GM23248 (cell line): ENCODE results near the gene PAPPA2. TPM values are rescaled to one million over a fixed set of nuclear protein-coding genes. Genes with fewer than 3 reads are reported as not detected.

Experiments used
- DNase-seq: peaks from one replicate; pipeline ENCODE4 v3.0.0-alpha.2; 2015
- H2AFZ ChIP-seq: fragments of 200-600 bp; sonication (generic); 2 replicates; pipeline ENCODE4 v1.6.1; 2016; ENCODE audit warnings: antibody characterized with exemption
- H3F3A ChIP-seq: fragments of 200-600 bp; sonication (generic); 2 replicates; pipeline ENCODE4 v1.6.1; 2016; ENCODE audit warnings: mild to moderate bottlenecking, antibody characterized with exemption, mixed run types; ENCODE audit not compliant: insufficient read depth
- H3K27ac ChIP-seq: fragments of 200-600 bp; sonication (generic); 2 replicates; pipeline ENCODE4 v1.5.1; 2016; ENCODE audit warnings: mild to moderate bottlenecking
- H3K27me3 ChIP-seq: fragments of 200-600 bp; sonication (generic); replicated peaks from 2 replicates; pipeline ENCODE4 v1.6.1; 2016; ENCODE audit warnings: mild to moderate bottlenecking; ENCODE audit not compliant: insufficient read depth
- H3K36me3 ChIP-seq: fragments of 200-600 bp; sonication (generic); 2 replicates; pipeline ENCODE4 v1.6.1; 2016; ENCODE audit warnings: low read depth, mild to moderate bottlenecking
- H3K4me1 ChIP-seq: fragments of 200-600 bp; sonication (generic); 2 replicates; pipeline ENCODE4 v1.6.1; 2016; ENCODE audit warnings: mild to moderate bottlenecking; ENCODE audit not compliant: insufficient read depth
- H3K4me2 ChIP-seq: fragments of 200-600 bp; sonication (generic); one replicate; pipeline ENCODE4 v1.6.1; 2016; ENCODE audit warnings: mild to moderate bottlenecking; ENCODE audit not compliant: unreplicated experiment
- H3K4me3 ChIP-seq: fragments of 200-600 bp; sonication (generic); 2 replicates; pipeline ENCODE4 v1.5.1; 2016; ENCODE audit warnings: mild to moderate bottlenecking
- H3K79me2 ChIP-seq: fragments of 200-600 bp; sonication (generic); 2 replicates; pipeline ENCODE4 v1.6.1; 2016; ENCODE audit warnings: mild to moderate bottlenecking; ENCODE audit not compliant: insufficient read depth
- H3K9ac ChIP-seq: fragments of 200-600 bp; sonication (generic); 2 replicates; pipeline ENCODE4 v1.6.1; 2016; ENCODE audit warnings: mild to moderate bottlenecking
- H3K9me2 ChIP-seq: fragments of 200-600 bp; sonication (generic); 2 replicates; pipeline ENCODE4 v1.6.1; 2016; ENCODE audit warnings: mixed run types, mild to moderate bottlenecking, moderate library complexity; ENCODE audit not compliant: insufficient read depth
- H3K9me3 ChIP-seq: fragments of 200-600 bp; sonication (generic); one replicate; pipeline ENCODE4 v1.6.1; 2017; ENCODE audit warnings: low read depth
- H4K20me1 ChIP-seq: fragments of 200-600 bp; sonication (generic); 2 replicates; pipeline ENCODE4 v1.6.0; 2016; ENCODE audit not compliant: insufficient read depth
- EZH2 ChIP-seq: fragments of 200-600 bp; sonication (generic); IDR thresholded peaks from 2 replicates; pipeline ENCODE4 v1.6.1; 2018; ENCODE audit warnings: antibody characterized with exemption, mild to moderate bottlenecking; ENCODE audit not compliant: insufficient read depth, poor library complexity, severe bottlenecking
- EZH2phosphoT487 ChIP-seq: fragments of 200-600 bp; sonication (generic); IDR thresholded peaks from 2 replicates; pipeline ENCODE4 v1.6.1; 2018; ENCODE audit warnings: antibody characterized with exemption, moderate library complexity, mild to moderate bottlenecking, low read depth; ENCODE audit not compliant: insufficient read depth
- WGBS, 2 experiments: methylation state at CpG; one replicate each; pipeline ENCODE4 v1.1.6; 2015 to 2017; ENCODE audit warnings: low lambda C conversion rate in 2 of 2, low coverage in 1 of 2; ENCODE audit errors: missing lambda C conversion rate in 2 of 2; 5-methylcytosine and 5-hydroxymethylcytosine counted together
- in situ Hi-C: fragments of 300-500 bp; cut with MboI; formaldehyde crosslinking; loops from 2 replicates; pipeline ENCODE4 v1.15.0; 2020
- polyA plus RNA-seq: library from polyadenylated mRNA; unstranded; fragments of >200 nt; fragmentation: Nextera tagmentation; extraction: Ambion mirVana; gene quantifications from 2 replicates; pipeline ENCODE4 v1.2.1, GENCODE V29; 2016
- total RNA-seq: library from RNA; depleted of rRNA; stranded (reverse); fragments of >200 nt; shearing (Covaris generic); gene quantifications from 2 replicates; pipeline ENCODE4 v1.2.3, GENCODE V29; 2014

The PAPPA2 gene
- total and polyA plus RNA-seq, 2 experiments from 2014 or later: 3.9 to 8.1 TPM

DNA sequence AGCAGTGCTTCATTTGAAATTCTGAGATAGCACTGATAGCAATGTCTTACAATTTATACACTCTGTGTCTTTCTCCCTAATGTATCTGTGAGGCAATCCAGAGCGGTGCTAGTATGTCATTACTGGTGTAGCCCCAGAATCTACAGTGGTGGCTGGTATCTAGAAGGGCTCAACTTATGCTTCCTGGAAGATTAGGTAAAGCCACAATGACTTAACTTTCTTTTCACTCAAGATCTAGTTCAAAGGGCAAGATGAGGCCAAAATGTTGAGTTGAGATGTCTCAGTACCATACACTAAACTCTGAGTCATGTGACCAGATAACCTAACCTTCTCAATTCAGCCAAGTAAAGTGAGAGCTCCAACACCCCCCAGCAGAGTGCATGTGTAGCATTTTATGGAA, 77.5 kb downstream of the PAPPA2 start:
- H2AFZ ChIP-seq: no peak overlapping the region
- no peak for TF ChIP-seq EZH2phosphoT487
- TF ChIP-seq EZH2: no peak
- H3K27ac ChIP-seq: no peak overlapping the region
- H3K4me1 ChIP-seq: no peaks in the 10 kb centered on the region
- no peak overlapping the region for H3K4me2 ChIP-seq
- DNase-seq: no peak
- H3F3A ChIP-seq: no peaks in the 10 kb centered on the region
- in situ Hi-C loops: no loop called here
- 0 out of 2 replicates have a peak, but pooled peaks cover 4% of the 10 kb centered on the region for H3K27me3 ChIP-seq
- no peaks in the 10 kb centered on the region for H3K79me2 ChIP-seq
- H3K9me2 ChIP-seq: no peaks in the 10 kb centered on the region
- H3K36me3 ChIP-seq: no peaks in the 10 kb centered on the region
- no peaks in the 10 kb centered on the region for H3K9me3 ChIP-seq
- H3K4me3 ChIP-seq: no peak overlapping the region
- H4K20me1 ChIP-seq: no peaks in the 10 kb centered on the region
- no peak overlapping the region for H3K9ac ChIP-seq
- 72 to 76% methylated on average over 1 of the region's 1 CpG for WGBS, 2 experiments

DNA sequence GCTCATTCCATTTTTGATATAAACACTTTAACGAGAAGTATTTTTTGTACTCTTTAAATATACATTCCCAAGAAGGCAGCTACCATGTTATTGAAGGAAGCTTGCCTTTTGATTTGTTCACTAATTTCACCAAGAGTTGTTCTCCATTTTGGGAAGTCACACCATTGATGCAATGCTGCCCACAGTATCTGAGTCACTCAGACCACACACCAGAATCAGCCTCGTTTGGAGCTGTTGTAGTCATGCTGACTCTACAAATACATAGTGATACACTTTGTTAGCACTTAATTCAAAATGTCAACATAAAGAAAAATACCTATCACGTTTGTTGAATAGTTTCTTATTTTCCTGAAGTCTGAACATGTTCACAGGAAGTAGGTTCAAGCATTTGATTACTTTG, 78.7 kb downstream of the PAPPA2 start:
- Histone ChIP-seq H3K4me2 (no peak overlapping the region), H3K9ac (no peak overlapping the region), H3K27ac (no peak overlapping the region), H2AFZ (no peak overlapping the region), H3F3A (no peaks in the 10 kb centered on the region), H3K4me3 (no peak overlapping the region), H3K9me3 (no peaks in the 10 kb centered on the region), H3K27me3 (no peaks in the 10 kb centered on the region), H3K36me3 (no peaks in the 10 kb centered on the region), H3K9me2 (no peaks in the 10 kb centered on the region), H3K4me1 (no peaks in the 10 kb centered on the region), H4K20me1 (no peaks in the 10 kb centered on the region), H3K79me2 (no peaks in the 10 kb centered on the region)
- WGBS, 2 experiments: 29 to 31% methylated on average over 3 of the region's 3 CpGs
- peak; percentile 72 for DNase-seq
- no peak for TF ChIP-seq EZH2phosphoT487
- TF ChIP-seq EZH2: no peak
- in situ Hi-C loops: no loop called here

GRCh38 chr1:176542352-176542751, 79.4 kb downstream of the PAPPA2 start:
- in situ Hi-C loops: no loop called here
- Histone ChIP-seq H3K4me2 (no peak overlapping the region), H3K79me2 (no peaks in the 10 kb centered on the region), H3K27ac (no peak overlapping the region), H3K4me3 (no peak overlapping the region), H3K9ac (no peak overlapping the region), H2AFZ (no peak overlapping the region), H3K36me3 (no peaks in the 10 kb centered on the region), H3K9me2 (no peaks in the 10 kb centered on the region), H3K9me3 (no peaks in the 10 kb centered on the region), H3F3A (no peaks in the 10 kb centered on the region), H4K20me1 (no peaks in the 10 kb centered on the region), H3K4me1 (no peaks in the 10 kb centered on the region), H3K27me3 (no peaks in the 10 kb centered on the region)
- DNase-seq: no peak
- no peak for TF ChIP-seq EZH2phosphoT487
- TF ChIP-seq EZH2: no peak
- WGBS, 2 experiments: 23 to 36% methylated on average over 2 of the region's 2 CpGs

- Histone ChIP-seq H2AFZ (no peak overlapping the region), H3K27me3 (no peaks in the 10 kb centered on the region), H4K20me1 (no peaks in the 10 kb centered on the region), H3K9me2 (no peaks in the 10 kb centered on the region), H3K4me1 (no peaks in the 10 kb centered on the region), H3F3A (no peaks in the 10 kb centered on the region), H3K9me3 (no peaks in the 10 kb centered on the region), H3K27ac (no peak overlapping the region), H3K4me3 (no peak overlapping the region), H3K4me2 (no peak overlapping the region), H3K36me3 (no peaks in the 10 kb centered on the region), H3K9ac (no peak overlapping the region), H3K79me2 (no peaks in the 10 kb centered on the region)
- TF ChIP-seq EZH2phosphoT487: no peak
- no peak for TF ChIP-seq EZH2
- DNase-seq: no peak
- WGBS, 2 experiments: 40 to 45% methylated on average over 2 of the region's 2 CpGs
- in situ Hi-C loops: no loop called here
These were observed 80.6 kb downstream of the PAPPA2 start for GRCh38 chr1:176543360-176544129.
